HL-60 (cell line): ENCODE measurements around the gene ZNF521.

Experiments used
- DNase-seq, 2 experiments: peaks; one replicate each; pipeline ENCODE4 v3.0.0-alpha.2; 2010 to 2020; ENCODE audit warnings: low read depth in 1 of 2, low spot score in 1 of 2
- H3K27ac ChIP-seq: fragments of 250-450 bp; sonication (Bioruptor Pico); replicated peaks from 2 replicates; pipeline ENCODE4 v1.5.1; 2020; ENCODE audit warnings: mild to moderate bottlenecking, moderate library complexity
- H3K27me3 ChIP-seq: fragments of 250-450 bp; sonication (Bioruptor Pico); 2 replicates; pipeline ENCODE4 v1.5.1; 2021; ENCODE audit warnings: mild to moderate bottlenecking, moderate library complexity; ENCODE audit not compliant: insufficient read depth, poor library complexity, severe bottlenecking
- H3K4me3 ChIP-seq: replicated peaks from 2 replicates; pipeline ENCODE4 v1.5.1; 2011; ENCODE audit warnings: mild to moderate bottlenecking, control low read depth, low read length; ENCODE audit not compliant: insufficient read depth
- GABPA ChIP-seq: IDR thresholded peaks from 2 replicates; pipeline ENCODE4 v1.6.1; 2012; ENCODE audit warnings: low read depth
- POLR2AphosphoS5 ChIP-seq: IDR thresholded peaks from 2 replicates; pipeline ENCODE4 v1.6.1; 2012; ENCODE audit warnings: low read depth
- SPI1 ChIP-seq: IDR thresholded peaks from 2 replicates; pipeline ENCODE4 v1.6.1; 2012; ENCODE audit warnings: low read depth, mild to moderate bottlenecking, borderline replicate concordance
- TF ChIP-seq, protein P1 (sequence below): IDR thresholded peaks from 2 replicates; pipeline ENCODE4 v1.6.1; 2012; ENCODE audit warnings: low read depth; ENCODE audit not compliant: insufficient replicate concordance
- TF ChIP-seq, protein P2 (sequence below): IDR thresholded peaks from one replicate; pipeline ENCODE4 v1.5.1; 2011; ENCODE audit warnings: low read length, control low read depth, inconsistent platforms; ENCODE audit not compliant: insufficient read depth

Gene ZNF521

DNA sequence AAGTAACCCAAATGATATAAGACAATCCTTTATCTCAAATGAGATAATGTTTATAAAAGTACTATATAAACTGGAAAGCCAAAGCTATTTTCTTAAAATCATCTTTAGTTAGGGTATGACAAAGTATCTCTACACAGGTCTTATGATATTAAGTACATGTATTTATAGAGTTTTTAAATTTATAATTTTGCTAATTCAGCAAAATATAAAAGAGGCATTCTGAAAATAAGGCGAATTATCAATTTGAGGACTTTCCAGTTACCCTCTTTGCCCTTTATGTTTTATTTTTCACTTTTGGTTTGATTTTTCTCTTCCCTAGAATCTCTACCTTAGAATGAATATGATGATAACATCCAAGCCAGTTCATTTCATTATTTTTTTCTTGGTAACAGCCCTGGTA, 115.2 kb downstream of the ZNF521 start:
- Histone ChIP-seq H3K4me3 (no peak overlapping the region), H3K27me3 (peaks cover 5% of the 10 kb centered on the region), H3K27ac (no peak overlapping the region)
- TF ChIP-seq SPI1 (no peak), POLR2AphosphoS5 (no peak), GABPA (no peak)
- TF ChIP-seq, protein P1, sequence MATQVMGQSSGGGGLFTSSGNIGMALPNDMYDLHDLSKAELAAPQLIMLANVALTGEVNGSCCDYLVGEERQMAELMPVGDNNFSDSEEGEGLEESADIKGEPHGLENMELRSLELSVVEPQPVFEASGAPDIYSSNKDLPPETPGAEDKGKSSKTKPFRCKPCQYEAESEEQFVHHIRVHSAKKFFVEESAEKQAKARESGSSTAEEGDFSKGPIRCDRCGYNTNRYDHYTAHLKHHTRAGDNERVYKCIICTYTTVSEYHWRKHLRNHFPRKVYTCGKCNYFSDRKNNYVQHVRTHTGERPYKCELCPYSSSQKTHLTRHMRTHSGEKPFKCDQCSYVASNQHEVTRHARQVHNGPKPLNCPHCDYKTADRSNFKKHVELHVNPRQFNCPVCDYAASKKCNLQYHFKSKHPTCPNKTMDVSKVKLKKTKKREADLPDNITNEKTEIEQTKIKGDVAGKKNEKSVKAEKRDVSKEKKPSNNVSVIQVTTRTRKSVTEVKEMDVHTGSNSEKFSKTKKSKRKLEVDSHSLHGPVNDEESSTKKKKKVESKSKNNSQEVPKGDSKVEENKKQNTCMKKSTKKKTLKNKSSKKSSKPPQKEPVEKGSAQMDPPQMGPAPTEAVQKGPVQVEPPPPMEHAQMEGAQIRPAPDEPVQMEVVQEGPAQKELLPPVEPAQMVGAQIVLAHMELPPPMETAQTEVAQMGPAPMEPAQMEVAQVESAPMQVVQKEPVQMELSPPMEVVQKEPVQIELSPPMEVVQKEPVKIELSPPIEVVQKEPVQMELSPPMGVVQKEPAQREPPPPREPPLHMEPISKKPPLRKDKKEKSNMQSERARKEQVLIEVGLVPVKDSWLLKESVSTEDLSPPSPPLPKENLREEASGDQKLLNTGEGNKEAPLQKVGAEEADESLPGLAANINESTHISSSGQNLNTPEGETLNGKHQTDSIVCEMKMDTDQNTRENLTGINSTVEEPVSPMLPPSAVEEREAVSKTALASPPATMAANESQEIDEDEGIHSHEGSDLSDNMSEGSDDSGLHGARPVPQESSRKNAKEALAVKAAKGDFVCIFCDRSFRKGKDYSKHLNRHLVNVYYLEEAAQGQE, result no peak
- TF ChIP-seq, protein P2, sequence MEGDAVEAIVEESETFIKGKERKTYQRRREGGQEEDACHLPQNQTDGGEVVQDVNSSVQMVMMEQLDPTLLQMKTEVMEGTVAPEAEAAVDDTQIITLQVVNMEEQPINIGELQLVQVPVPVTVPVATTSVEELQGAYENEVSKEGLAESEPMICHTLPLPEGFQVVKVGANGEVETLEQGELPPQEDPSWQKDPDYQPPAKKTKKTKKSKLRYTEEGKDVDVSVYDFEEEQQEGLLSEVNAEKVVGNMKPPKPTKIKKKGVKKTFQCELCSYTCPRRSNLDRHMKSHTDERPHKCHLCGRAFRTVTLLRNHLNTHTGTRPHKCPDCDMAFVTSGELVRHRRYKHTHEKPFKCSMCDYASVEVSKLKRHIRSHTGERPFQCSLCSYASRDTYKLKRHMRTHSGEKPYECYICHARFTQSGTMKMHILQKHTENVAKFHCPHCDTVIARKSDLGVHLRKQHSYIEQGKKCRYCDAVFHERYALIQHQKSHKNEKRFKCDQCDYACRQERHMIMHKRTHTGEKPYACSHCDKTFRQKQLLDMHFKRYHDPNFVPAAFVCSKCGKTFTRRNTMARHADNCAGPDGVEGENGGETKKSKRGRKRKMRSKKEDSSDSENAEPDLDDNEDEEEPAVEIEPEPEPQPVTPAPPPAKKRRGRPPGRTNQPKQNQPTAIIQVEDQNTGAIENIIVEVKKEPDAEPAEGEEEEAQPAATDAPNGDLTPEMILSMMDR, result no peak
- no peak for DNase-seq

DNA sequence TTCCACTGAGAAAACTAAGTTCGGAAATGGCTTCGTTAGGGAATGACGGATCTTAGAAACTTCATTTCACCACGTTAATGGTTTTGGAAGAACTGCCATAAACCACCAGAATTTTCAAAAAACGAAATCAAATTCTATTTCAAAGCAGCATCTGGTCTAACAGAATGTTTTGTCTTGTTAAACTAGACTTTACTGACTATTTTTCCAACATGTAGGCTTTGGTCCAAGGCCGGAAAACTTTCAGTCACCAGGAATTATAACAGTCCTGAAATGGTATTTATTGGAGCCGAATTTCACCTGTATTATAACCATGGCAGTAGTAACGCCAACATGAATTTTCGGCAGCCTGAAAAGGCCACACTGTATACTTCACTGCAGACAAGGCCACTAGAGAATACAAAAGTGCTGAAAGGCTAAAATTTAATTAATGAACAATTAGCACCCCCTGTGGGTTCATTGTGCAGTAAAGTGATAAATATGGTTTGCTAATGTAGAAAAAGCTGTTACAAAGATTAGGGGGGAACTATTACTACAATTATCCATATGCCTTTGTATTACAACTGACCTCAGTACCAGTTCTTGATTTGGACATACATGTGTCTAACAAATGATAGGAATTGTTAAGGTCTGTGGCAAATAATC, 116.4 kb downstream of the ZNF521 start:
- H3K27me3 ChIP-seq, result peaks cover 11% of the 10 kb centered on the region
- no peak overlapping the region for H3K27ac ChIP-seq
- TF ChIP-seq SPI1 (no peak), GABPA (no peak), POLR2AphosphoS5 (no peak)
- TF ChIP-seq, protein P1, result no peak
- TF ChIP-seq, protein P2, result no peak
- DNase-seq, result no peak
- H3K4me3 ChIP-seq, result no peak overlapping the region

DNA sequence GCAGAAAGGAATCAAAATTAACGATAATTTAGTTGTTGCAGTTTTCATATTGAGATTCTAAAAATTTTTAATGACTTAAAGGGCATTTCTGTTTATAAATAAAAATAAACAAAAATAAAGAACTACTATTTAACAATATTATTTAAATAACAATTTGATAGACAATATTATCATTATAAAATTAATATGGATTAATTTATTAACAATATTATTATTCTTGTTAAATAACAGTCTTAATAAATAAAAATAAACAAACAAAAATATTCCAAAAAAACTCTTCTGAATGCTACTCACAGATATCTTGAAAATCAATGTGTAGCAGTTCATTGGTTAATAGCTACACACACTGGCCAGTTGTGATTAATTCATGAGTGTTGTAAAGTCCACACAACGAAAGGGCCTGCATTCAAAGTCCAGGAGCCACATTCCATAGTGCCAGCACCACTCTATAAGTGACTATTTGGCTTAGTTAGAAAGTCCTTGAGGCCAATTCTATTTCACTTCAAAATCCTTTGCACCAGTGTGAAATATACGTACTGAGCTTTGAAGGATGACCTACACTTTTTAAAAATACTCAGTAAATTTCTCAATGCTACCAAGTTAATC, 117.1 kb downstream of the ZNF521 start:
- no peak for TF ChIP-seq POLR2AphosphoS5
- no peak for DNase-seq
- no peak overlapping the region for H3K27ac ChIP-seq
- no peak overlapping the region for H3K4me3 ChIP-seq
- peaks cover 14% of the 10 kb centered on the region for H3K27me3 ChIP-seq

DNA sequence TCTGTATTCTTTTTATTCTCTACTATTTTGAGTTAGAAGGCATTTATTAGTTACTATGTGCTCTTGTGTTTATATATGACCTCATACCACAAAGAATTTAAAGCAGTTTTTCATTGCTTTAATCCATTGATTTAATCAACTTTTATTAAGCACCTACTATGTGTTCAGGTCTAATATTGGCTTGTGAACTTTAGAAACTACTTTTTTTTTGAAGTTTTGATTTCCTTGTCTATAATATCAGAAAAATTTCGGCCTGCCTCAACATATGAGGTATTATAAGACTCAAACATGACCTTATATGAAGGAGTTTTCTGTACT, 117.7 kb downstream of the ZNF521 start:
- H3K27ac ChIP-seq, result no peak overlapping the region
- H3K27me3 ChIP-seq, result peaks cover 12% of the 10 kb centered on the region
- no peak overlapping the region for H3K4me3 ChIP-seq
- TF ChIP-seq GABPA (no peak), POLR2AphosphoS5 (no peak), SPI1 (no peak)
- TF ChIP-seq, protein P1, result no peak
- TF ChIP-seq, protein P2, result no peak
- no peak for DNase-seq
